Lower leg skin (tissue), 3 donors: ENCODE results near the gene RNASEH2B.

Experiments used
- POLR2A ChIP-seq, 2 donors: fragments of 450-650 bp; IDR thresholded peaks; one replicate each; pipeline ENCODE4 v1.6.1; 2016 to 2017; ENCODE audit warnings: antibody characterized with exemption in 2 of 2, mild to moderate bottlenecking in 1 of 2, moderate library complexity in 1 of 2
- TF ChIP-seq, protein P1 (sequence below), 3 donors: fragments of 450-650 bp; IDR thresholded peaks; one replicate each; pipeline ENCODE4 v1.5.1; 2016; ENCODE audit warnings: antibody characterized with exemption in 3 of 3, mild to moderate bottlenecking in 3 of 3, moderate library complexity in 2 of 3

DNA sequence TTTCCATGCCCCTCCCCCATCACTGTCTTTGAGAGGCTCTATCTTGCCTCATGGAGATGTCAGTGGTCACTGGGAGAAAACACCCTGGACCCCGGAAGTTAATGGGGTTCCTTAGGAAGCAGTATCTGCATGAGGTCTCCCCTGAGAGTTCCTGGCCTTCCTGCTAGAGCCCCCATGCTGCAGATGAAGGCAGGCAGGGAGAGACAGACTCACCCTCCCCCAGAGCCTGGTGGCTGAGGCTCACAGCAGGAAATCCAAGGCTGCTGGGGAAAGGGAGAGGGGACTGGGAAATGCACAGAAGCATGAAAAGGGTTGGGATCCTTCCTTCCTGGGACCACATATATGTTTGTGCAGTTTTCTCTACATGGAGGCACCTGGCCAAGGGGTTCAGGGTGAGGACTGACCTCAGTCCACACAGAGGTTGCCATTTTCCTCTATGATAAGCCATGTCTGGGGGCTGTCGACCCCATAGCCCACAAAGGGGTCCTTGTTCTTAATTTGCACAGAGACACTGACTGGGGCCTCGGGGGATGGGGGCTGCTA, 95.4 kb downstream of the RNASEH2B start:
- TF ChIP-seq, protein P1, sequence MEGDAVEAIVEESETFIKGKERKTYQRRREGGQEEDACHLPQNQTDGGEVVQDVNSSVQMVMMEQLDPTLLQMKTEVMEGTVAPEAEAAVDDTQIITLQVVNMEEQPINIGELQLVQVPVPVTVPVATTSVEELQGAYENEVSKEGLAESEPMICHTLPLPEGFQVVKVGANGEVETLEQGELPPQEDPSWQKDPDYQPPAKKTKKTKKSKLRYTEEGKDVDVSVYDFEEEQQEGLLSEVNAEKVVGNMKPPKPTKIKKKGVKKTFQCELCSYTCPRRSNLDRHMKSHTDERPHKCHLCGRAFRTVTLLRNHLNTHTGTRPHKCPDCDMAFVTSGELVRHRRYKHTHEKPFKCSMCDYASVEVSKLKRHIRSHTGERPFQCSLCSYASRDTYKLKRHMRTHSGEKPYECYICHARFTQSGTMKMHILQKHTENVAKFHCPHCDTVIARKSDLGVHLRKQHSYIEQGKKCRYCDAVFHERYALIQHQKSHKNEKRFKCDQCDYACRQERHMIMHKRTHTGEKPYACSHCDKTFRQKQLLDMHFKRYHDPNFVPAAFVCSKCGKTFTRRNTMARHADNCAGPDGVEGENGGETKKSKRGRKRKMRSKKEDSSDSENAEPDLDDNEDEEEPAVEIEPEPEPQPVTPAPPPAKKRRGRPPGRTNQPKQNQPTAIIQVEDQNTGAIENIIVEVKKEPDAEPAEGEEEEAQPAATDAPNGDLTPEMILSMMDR (IDR thresholded peaks at IDR 0.05) = no peak
- no peak for TF ChIP-seq POLR2A (IDR thresholded peaks at IDR 0.05)
